ENCODE results near the gene SSBP2. TPM values are rescaled to one million over a fixed set of nuclear protein-coding genes. Genes with fewer than 3 reads are reported as not detected.

The SSBP2 gene
- total and polyA plus RNA-seq, 5 donors from 2014 or later: 17.6 to 43.0 (median 37.4) TPM

DNA sequence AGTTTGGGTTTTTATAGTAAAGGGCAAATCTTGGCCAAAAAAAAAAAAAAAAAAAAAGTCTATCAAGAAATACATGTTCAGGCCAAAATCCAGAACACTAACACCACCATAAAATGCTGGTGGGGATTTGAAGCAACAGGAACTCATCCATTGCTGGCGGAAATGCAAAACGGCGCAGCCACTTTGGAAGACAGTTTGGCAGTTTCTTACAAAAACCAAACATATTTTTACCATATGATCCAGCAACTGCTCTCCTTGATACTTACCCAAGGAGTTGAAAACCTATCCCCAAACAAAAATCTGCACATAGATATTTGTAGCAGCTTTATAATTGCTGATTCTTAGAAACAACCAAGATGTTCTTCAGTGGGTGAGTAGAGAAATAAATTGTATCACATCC is 203.9 kb downstream of the SSBP2 start:
- Histone ChIP-seq H3K27ac (ENCODE audit: insufficient read depth, low read length, poor library complexity, severe bottlenecking) (no peak overlapping the region), H3K4me3 (ENCODE audit: low read depth, low read length) (no peak overlapping the region), H3K27me3 (ENCODE audit: control insufficient read depth, insufficient read depth, low read length) (no peaks in the 10 kb centered on the region), H3K36me3 (ENCODE audit: control insufficient read depth, insufficient read depth, low read length) (no peaks in the 10 kb centered on the region), H3K9me3 (ENCODE audit: control insufficient read depth in 2 of 2, low read length in 2 of 2) (no peaks in the 10 kb centered on the region), H3K4me1 (ENCODE audit: control insufficient read depth, insufficient read depth, low read length, poor library complexity, severe bottlenecking) (no peaks in the 10 kb centered on the region)
- ATAC-seq (ENCODE audit: low read depth in 2 of 2) (no peak), DNase-seq (no peak)
- peaks cover 8% of the 10 kb centered on the region for H3K36me3 Mint-ChIP-seq
- H3K4me3 Mint-ChIP-seq: no peak overlapping the region
- peaks cover 0 to 3% (median 0%) of the 10 kb centered on the region in 7 donors for H3K9me3 Mint-ChIP-seq
- no peak overlapping the region for H3K27ac Mint-ChIP-seq
- no peaks in the 10 kb centered on the region for H3K27me3 Mint-ChIP-seq
- H3K4me1 Mint-ChIP-seq: peaks cover 0 to 9% (median 3%) of the 10 kb centered on the region in 4 donors

DNA sequence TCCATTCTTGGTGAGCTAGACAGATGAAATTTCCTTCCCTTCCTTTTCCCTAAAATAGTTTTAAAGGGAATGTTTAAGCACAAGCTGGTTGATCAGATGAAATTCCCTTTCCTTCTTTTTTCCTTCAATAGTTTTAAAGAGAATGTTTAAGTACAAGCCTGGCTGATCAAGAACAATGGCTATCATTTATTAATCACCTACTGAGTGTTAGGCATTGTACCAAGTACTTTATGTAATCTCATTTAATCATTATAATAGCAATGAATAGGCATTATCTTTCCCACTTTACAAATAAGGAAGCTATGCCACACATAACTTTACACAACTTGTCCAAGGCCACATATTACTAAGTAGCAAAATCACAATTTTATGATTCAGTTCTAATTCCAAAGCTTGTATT is 205.0 kb downstream of the SSBP2 start:
- Mint-ChIP-seq H3K4me3 (no peak overlapping the region), H3K27ac (no peak overlapping the region), H3K4me1 (peaks cover 5 to 12% (median 8%) of the 10 kb centered on the region in 4 donors), H3K36me3 (peaks cover 8% of the 10 kb centered on the region), H3K27me3 (no peaks in the 10 kb centered on the region), H3K9me3 (peaks cover 0 to 4% (median 0%) of the 10 kb centered on the region in 7 donors)
- ATAC-seq (ENCODE audit: low read depth in 2 of 2) (no peak), DNase-seq (no peak)
- Histone ChIP-seq H3K36me3 (ENCODE audit: control insufficient read depth, insufficient read depth, low read length) (no peaks in the 10 kb centered on the region), H3K27me3 (ENCODE audit: control insufficient read depth, insufficient read depth, low read length) (no peaks in the 10 kb centered on the region), H3K4me3 (ENCODE audit: low read depth, low read length) (no peak overlapping the region), H3K9me3 (ENCODE audit: control insufficient read depth in 2 of 2, low read length in 2 of 2) (no peaks in the 10 kb centered on the region), H3K27ac (ENCODE audit: insufficient read depth, low read length, poor library complexity, severe bottlenecking) (no peak overlapping the region), H3K4me1 (ENCODE audit: control insufficient read depth, insufficient read depth, low read length, poor library complexity, severe bottlenecking) (no peaks in the 10 kb centered on the region)

DNA sequence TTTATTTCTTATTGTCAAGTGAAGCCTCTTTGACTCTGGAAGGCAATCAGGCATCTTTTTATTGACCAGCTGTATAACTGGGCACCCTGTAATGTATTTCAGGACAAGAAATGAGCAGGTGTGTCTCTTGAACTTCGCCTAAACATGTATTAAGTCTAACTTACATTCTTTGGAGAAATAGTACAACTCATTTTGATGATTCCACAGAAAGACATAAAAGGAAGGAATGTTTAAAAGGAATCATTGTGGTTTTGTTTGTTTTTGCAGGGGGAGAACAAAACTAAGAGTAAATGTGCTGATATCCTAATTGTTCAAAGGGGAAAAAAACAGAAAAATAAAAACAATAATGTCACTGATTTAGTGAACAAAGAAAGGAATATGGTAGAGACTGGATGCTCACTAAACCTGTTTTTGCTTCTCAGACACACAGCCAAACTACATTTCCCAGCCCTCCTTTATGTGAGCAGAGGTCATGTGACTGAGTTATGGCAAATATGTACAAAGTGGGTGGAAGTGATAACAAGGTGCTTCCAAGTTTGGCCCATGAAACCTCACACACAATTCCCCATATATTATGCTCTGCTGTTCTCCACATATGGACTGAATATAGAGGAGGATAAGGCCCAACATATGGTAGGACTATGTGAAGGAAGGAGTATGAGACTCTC is 206.4 kb downstream of the SSBP2 start:
- Mint-ChIP-seq H3K27me3 (no peaks in the 10 kb centered on the region), H3K27ac (no peak overlapping the region), H3K9me3 (peaks cover 0 to 7% (median 2%) of the 10 kb centered on the region in 7 donors), H3K4me1 (peaks cover 9 to 23% (median 11%) of the 10 kb centered on the region in 4 donors), H3K36me3 (peaks cover 4% of the 10 kb centered on the region), H3K4me3 (no peak overlapping the region)
- DNase-seq (no peak), ATAC-seq (ENCODE audit: low read depth in 2 of 2) (no peak)
- H3K4me3 ChIP-seq (ENCODE audit: low read depth, low read length): no peak overlapping the region
- no peaks in the 10 kb centered on the region for H3K9me3 ChIP-seq (ENCODE audit: control insufficient read depth in 2 of 2, low read length in 2 of 2)
- no peak overlapping the region for H3K27ac ChIP-seq (ENCODE audit: insufficient read depth, low read length, poor library complexity, severe bottlenecking)
- H3K36me3 ChIP-seq (ENCODE audit: control insufficient read depth, insufficient read depth, low read length): no peaks in the 10 kb centered on the region
- no peaks in the 10 kb centered on the region for H3K4me1 ChIP-seq (ENCODE audit: control insufficient read depth, insufficient read depth, low read length, poor library complexity, severe bottlenecking)
- H3K27me3 ChIP-seq (ENCODE audit: control insufficient read depth, insufficient read depth, low read length): no peaks in the 10 kb centered on the region

- no peak overlapping the region for H3K4me3 Mint-ChIP-seq
- Histone ChIP-seq H3K36me3 (ENCODE audit: control insufficient read depth, insufficient read depth, low read length) (no peaks in the 10 kb centered on the region), H3K27me3 (ENCODE audit: control insufficient read depth, insufficient read depth, low read length) (no peaks in the 10 kb centered on the region), H3K9me3 (ENCODE audit: control insufficient read depth in 2 of 2, low read length in 2 of 2) (no peaks in the 10 kb centered on the region), H3K4me3 (ENCODE audit: low read depth, low read length) (no peak overlapping the region), H3K27ac (ENCODE audit: insufficient read depth, low read length, poor library complexity, severe bottlenecking) (no peak overlapping the region), H3K4me1 (ENCODE audit: control insufficient read depth, insufficient read depth, low read length, poor library complexity, severe bottlenecking) (peaks cover 3% of the 10 kb centered on the region)
- H3K36me3 Mint-ChIP-seq: peaks cover 9% of the 10 kb centered on the region
- H3K9me3 Mint-ChIP-seq: peaks cover 0 to 7% (median 2%) of the 10 kb centered on the region in 7 donors
- peak overlapping the region in 1 of 3 donors; percentile 59 for H3K27ac Mint-ChIP-seq
- ATAC-seq (ENCODE audit: low read depth in 2 of 2) (no peak), DNase-seq (no peak)
- no peaks in the 10 kb centered on the region for H3K27me3 Mint-ChIP-seq
- H3K4me1 Mint-ChIP-seq: peaks cover 18 to 43% (median 23%) of the 10 kb centered on the region in 4 donors
These were observed 208.7 kb downstream of the SSBP2 start for GRCh38 chr5:81542242-81542641.

DNA sequence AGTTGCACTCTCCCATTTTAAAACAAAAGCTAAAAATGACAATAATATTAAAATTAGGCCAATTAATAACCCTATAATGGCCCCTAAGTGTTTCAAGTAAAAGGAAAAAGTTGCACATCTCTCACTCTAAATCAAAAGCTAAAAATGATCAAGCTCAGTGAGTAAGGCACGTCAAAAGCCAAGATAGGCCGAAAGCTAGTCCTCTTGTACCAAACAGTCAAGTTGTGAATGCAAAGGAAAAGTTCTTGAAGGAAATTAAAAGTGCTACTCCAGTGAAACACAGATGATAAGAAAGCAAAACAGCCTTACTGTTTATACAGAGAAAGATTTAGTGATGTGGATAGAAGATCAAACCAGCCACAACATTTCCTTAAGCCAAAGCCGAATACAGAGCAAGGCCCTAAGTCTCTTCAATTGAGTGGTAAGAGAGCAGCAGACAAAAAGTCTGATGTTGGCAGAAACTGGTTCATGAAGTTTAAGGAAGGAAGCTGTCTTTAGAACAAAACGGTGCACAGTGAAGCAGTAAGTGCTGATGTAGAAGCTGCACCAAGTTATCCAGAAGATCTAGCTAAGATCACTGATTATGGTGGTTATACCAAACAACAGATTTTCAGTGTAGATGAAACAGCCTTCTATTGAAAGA is 212.9 kb downstream of the SSBP2 start:
- Histone ChIP-seq H3K27ac (ENCODE audit: insufficient read depth, low read length, poor library complexity, severe bottlenecking) (no peak overlapping the region), H3K4me3 (ENCODE audit: low read depth, low read length) (no peak overlapping the region), H3K9me3 (ENCODE audit: control insufficient read depth in 2 of 2, low read length in 2 of 2) (no peaks in the 10 kb centered on the region), H3K27me3 (ENCODE audit: control insufficient read depth, insufficient read depth, low read length) (no peaks in the 10 kb centered on the region), H3K36me3 (ENCODE audit: control insufficient read depth, insufficient read depth, low read length) (no peaks in the 10 kb centered on the region), H3K4me1 (ENCODE audit: control insufficient read depth, insufficient read depth, low read length, poor library complexity, severe bottlenecking) (peaks cover 3% of the 10 kb centered on the region)
- Mint-ChIP-seq H3K4me1 (peaks cover 22 to 55% (median 31%) of the 10 kb centered on the region in 4 donors), H3K27ac (peak overlapping the region; percentile 24 to 74 (median 24)), H3K27me3 (no peaks in the 10 kb centered on the region), H3K36me3 (peaks cover 7% of the 10 kb centered on the region), H3K9me3 (peaks cover 0 to 7% (median 2%) of the 10 kb centered on the region in 7 donors), H3K4me3 (peak overlapping the region in 2 of 4 donors; percentile 7 to 51)
- DNase-seq (peak in 2 of 3 donors; percentile 28 to 44), ATAC-seq (ENCODE audit: low read depth in 2 of 2) (no peak)

DNA sequence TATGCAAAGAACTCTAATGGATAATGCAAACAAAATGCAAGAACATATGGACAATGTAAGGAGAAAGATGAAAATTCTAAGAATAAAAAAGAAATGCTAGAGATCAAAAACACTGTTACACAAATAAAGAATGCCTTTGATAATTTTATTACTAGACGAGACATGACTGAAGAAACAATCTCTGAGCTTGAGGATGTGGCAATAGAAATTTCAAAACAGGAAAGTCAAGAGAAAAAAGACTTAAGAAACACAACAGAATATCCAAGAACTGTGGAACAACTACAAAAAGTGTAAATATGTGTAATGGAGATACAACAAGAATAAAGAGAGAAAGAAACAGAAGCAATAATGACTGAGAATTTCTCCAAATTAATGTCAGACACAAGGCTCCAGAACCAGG is 216.5 kb downstream of the SSBP2 start:
- no peak overlapping the region for H3K27ac ChIP-seq (ENCODE audit: insufficient read depth, low read length, poor library complexity, severe bottlenecking)
- H3K9me3 Mint-ChIP-seq: peaks cover 0 to 5% (median 0%) of the 10 kb centered on the region in 7 donors
- peaks cover 3% of the 10 kb centered on the region for H3K4me1 ChIP-seq (ENCODE audit: control insufficient read depth, insufficient read depth, low read length, poor library complexity, severe bottlenecking)
- no peak for DNase-seq
- H3K27me3 ChIP-seq (ENCODE audit: control insufficient read depth, insufficient read depth, low read length): no peaks in the 10 kb centered on the region
- H3K9me3 ChIP-seq (ENCODE audit: control insufficient read depth in 2 of 2, low read length in 2 of 2): no peaks in the 10 kb centered on the region
- ATAC-seq (ENCODE audit: low read depth in 2 of 2): no peak
- H3K4me3 Mint-ChIP-seq: peak overlapping the region in 1 of 4 donors; percentile 0
- H3K4me1 Mint-ChIP-seq: peaks cover 18 to 32% (median 27%) of the 10 kb centered on the region in 4 donors
- no peak overlapping the region for H3K4me3 ChIP-seq (ENCODE audit: low read depth, low read length)
- peaks cover 11% of the 10 kb centered on the region for H3K36me3 Mint-ChIP-seq
- no peaks in the 10 kb centered on the region for H3K36me3 ChIP-seq (ENCODE audit: control insufficient read depth, insufficient read depth, low read length)
- H3K27ac Mint-ChIP-seq: peak overlapping the region in 1 of 3 donors; percentile 20
- H3K27me3 Mint-ChIP-seq: no peaks in the 10 kb centered on the region

DNA sequence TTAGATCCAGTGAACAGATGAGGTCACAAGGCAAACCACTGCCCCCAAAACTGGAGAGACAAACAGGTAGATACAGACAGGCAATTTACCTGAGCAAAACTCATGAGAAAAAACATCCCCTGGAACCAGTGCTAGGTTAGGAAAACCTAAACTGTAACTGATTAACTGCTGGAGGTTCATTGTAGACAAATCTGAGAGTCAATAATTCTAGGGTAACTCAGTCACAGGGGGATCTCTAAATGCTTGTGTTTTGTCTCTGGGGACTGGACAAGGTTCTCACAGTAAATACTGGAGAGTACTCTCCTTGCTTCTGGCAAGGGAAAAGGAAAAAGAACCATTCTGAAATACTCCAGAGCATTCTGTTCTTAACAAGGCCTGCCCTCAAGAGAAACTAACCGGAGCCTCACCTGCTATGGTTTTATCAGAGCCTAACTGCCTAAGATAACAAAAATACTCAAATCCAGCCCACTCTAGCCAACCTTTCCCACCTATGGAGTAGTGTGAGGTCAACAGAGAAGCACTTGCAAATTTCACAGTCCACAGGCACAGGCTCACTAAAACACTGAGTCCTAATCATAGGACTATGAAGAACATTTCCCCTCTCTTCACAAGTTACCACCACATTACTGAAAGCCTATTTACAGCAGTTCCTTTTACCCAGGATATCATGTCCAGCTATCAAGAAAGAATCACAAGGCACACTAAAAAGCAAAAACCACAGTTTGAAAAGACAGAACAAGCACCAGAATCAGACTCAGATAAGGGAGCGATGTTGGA is 217.1 kb downstream of the SSBP2 start:
- no peaks in the 10 kb centered on the region for H3K9me3 Mint-ChIP-seq
- DNase-seq: no peak
- ATAC-seq (ENCODE audit: low read depth in 2 of 2): no peak
- no peaks in the 10 kb centered on the region for H3K27me3 ChIP-seq (ENCODE audit: control insufficient read depth, insufficient read depth, low read length)
- peak overlapping the region in 1 of 4 donors; percentile 0 for H3K4me3 Mint-ChIP-seq
- peaks cover 10% of the 10 kb centered on the region for H3K36me3 Mint-ChIP-seq
- no peak overlapping the region for H3K4me3 ChIP-seq (ENCODE audit: low read depth, low read length)
- H3K9me3 ChIP-seq (ENCODE audit: control insufficient read depth in 2 of 2, low read length in 2 of 2): no peaks in the 10 kb centered on the region
- H3K4me1 ChIP-seq (ENCODE audit: control insufficient read depth, insufficient read depth, low read length, poor library complexity, severe bottlenecking): peaks cover under 1% of the 10 kb centered on the region
- no peak overlapping the region for H3K27ac ChIP-seq (ENCODE audit: insufficient read depth, low read length, poor library complexity, severe bottlenecking)
- H3K27me3 Mint-ChIP-seq: no peaks in the 10 kb centered on the region
- no peaks in the 10 kb centered on the region for H3K36me3 ChIP-seq (ENCODE audit: control insufficient read depth, insufficient read depth, low read length)
- H3K27ac Mint-ChIP-seq: peak overlapping the region in 1 of 3 donors; percentile 20
- H3K4me1 Mint-ChIP-seq: peaks cover 14 to 26% (median 25%) of the 10 kb centered on the region in 4 donors
